ENCODE results near the gene SLC9A9. TPM values are rescaled to one million over a fixed set of nuclear protein-coding genes. Genes with fewer than 3 reads are reported as not detected.
A peak's percentile ranks its signal among the peaks of the same experiment; 100 is the strongest.

SLC9A9 gene
- total RNA-seq, 1 donor from 2014 or later = 11.4 TPM

- no peak for DNase-seq
Measured at GRCh38 chr3:143344516-143345165, 503.6 kb downstream of the SLC9A9 start.

GRCh38 chr3:143343944-143344343, 504.3 kb downstream of the SLC9A9 start:
- Mint-ChIP-seq H3K27ac (ENCODE audit: unreplicated experiment) (no peak overlapping the region), H3K36me3 (ENCODE audit: unreplicated experiment) (no peaks in the 10 kb centered on the region), H3K4me1 (ENCODE audit: low read depth, unreplicated experiment) (peaks cover 3% of the 10 kb centered on the region), H3K4me3 (ENCODE audit: unreplicated experiment) (no peak overlapping the region), H3K27me3 (ENCODE audit: unreplicated experiment) (peaks cover 3% of the 10 kb centered on the region), H3K9me3 (ENCODE audit: unreplicated experiment) (no peaks in the 10 kb centered on the region)
- TF ChIP-seq, protein P1, sequence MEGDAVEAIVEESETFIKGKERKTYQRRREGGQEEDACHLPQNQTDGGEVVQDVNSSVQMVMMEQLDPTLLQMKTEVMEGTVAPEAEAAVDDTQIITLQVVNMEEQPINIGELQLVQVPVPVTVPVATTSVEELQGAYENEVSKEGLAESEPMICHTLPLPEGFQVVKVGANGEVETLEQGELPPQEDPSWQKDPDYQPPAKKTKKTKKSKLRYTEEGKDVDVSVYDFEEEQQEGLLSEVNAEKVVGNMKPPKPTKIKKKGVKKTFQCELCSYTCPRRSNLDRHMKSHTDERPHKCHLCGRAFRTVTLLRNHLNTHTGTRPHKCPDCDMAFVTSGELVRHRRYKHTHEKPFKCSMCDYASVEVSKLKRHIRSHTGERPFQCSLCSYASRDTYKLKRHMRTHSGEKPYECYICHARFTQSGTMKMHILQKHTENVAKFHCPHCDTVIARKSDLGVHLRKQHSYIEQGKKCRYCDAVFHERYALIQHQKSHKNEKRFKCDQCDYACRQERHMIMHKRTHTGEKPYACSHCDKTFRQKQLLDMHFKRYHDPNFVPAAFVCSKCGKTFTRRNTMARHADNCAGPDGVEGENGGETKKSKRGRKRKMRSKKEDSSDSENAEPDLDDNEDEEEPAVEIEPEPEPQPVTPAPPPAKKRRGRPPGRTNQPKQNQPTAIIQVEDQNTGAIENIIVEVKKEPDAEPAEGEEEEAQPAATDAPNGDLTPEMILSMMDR (IDR thresholded peaks at IDR 0.05; ENCODE audit: partially characterized antibody, unreplicated experiment) = no peak
- no peak for DNase-seq

More at GRCh38 chr3:143344516-143345165, 503.6 kb downstream of the SLC9A9 start:
- Mint-ChIP-seq H3K36me3 (ENCODE audit: unreplicated experiment) (no peaks in the 10 kb centered on the region), H3K4me1 (ENCODE audit: low read depth, unreplicated experiment) (peaks cover 3% of the 10 kb centered on the region), H3K4me3 (ENCODE audit: unreplicated experiment) (no peak overlapping the region), H3K27me3 (ENCODE audit: unreplicated experiment) (peaks cover 3% of the 10 kb centered on the region), H3K9me3 (ENCODE audit: unreplicated experiment) (no peaks in the 10 kb centered on the region), H3K27ac (ENCODE audit: unreplicated experiment) (no peak overlapping the region)
- TF ChIP-seq, protein P1 (IDR thresholded peaks at IDR 0.05; ENCODE audit: partially characterized antibody, unreplicated experiment) = no peak

- Mint-ChIP-seq H3K27ac (ENCODE audit: unreplicated experiment) (no peak overlapping the region), H3K27me3 (ENCODE audit: unreplicated experiment) (peaks cover 3% of the 10 kb centered on the region), H3K4me3 (ENCODE audit: unreplicated experiment) (no peak overlapping the region), H3K9me3 (ENCODE audit: unreplicated experiment) (no peaks in the 10 kb centered on the region), H3K4me1 (ENCODE audit: low read depth, unreplicated experiment) (peaks cover 5% of the 10 kb centered on the region), H3K36me3 (ENCODE audit: unreplicated experiment) (no peaks in the 10 kb centered on the region)
- no peak for DNase-seq
- TF ChIP-seq, protein P1 (IDR thresholded peaks at IDR 0.05; ENCODE audit: partially characterized antibody, unreplicated experiment) = no peak
Measured at GRCh38 chr3:143343031-143343430, 505.2 kb downstream of the SLC9A9 start.

GRCh38 chr3:143339451-143339850, 508.8 kb downstream of the SLC9A9 start:
- no peak for DNase-seq
- H3K36me3 Mint-ChIP-seq (ENCODE audit: unreplicated experiment) = peaks cover 5% of the 10 kb centered on the region
- H3K9me3 Mint-ChIP-seq (ENCODE audit: unreplicated experiment) = no peaks in the 10 kb centered on the region
- H3K27me3 Mint-ChIP-seq (ENCODE audit: unreplicated experiment) = peaks cover 3% of the 10 kb centered on the region
- TF ChIP-seq, protein P1 (IDR thresholded peaks at IDR 0.05; ENCODE audit: partially characterized antibody, unreplicated experiment) = no peak
- H3K27ac Mint-ChIP-seq (ENCODE audit: unreplicated experiment) = no peak overlapping the region
- H3K4me3 Mint-ChIP-seq (ENCODE audit: unreplicated experiment) = no peak overlapping the region
- H3K4me1 Mint-ChIP-seq (ENCODE audit: low read depth, unreplicated experiment) = peaks cover 25% of the 10 kb centered on the region

- peak overlapping the region; percentile 56 for H3K27ac Mint-ChIP-seq (ENCODE audit: unreplicated experiment)
Measured at GRCh38 chr3:143337387-143337786, 510.9 kb downstream of the SLC9A9 start.

More at GRCh38 chr3:143337387-143337786, 510.9 kb downstream of the SLC9A9 start:
- Mint-ChIP-seq H3K27me3 (ENCODE audit: unreplicated experiment) (no peaks in the 10 kb centered on the region), H3K4me1 (ENCODE audit: low read depth, unreplicated experiment) (peaks cover 26% of the 10 kb centered on the region), H3K36me3 (ENCODE audit: unreplicated experiment) (peaks cover 5% of the 10 kb centered on the region), H3K9me3 (ENCODE audit: unreplicated experiment) (no peaks in the 10 kb centered on the region), H3K4me3 (ENCODE audit: unreplicated experiment) (peak overlapping the region; percentile 35)
- TF ChIP-seq, protein P1 (IDR thresholded peaks at IDR 0.05; ENCODE audit: partially characterized antibody, unreplicated experiment) = no peak
- DNase-seq = peak; percentile 41

All from glutamatergic neuron (in vitro differentiated cells).